GM23338 (cell line): ENCODE data around the gene MAD2L2.

Source experiments
- CREB1 ChIP-seq: fragments of 250-450 bp; sonication (Bioruptor Pico); IDR thresholded peaks from 2 replicates; pipeline ENCODE4 v1.5.0; 2020; ENCODE audit warnings: low read depth, mild to moderate bottlenecking, moderate library complexity
- CTCF ChIP-seq, 2 experiments: fragments of 200-600 bp in 1 of 2; sonication (generic) in 1 of 2; conservative IDR thresholded peaks; 2 replicates each; pipeline versions ENCODE4 v1.5.1 to v1.6.1; 2016 to 2017; ENCODE audit warnings: antibody characterized with exemption in 2 of 2, low read depth in 2 of 2, mild to moderate bottlenecking in 2 of 2, moderate library complexity in 1 of 2
- ETS1 ChIP-seq: IDR thresholded peaks from 2 replicates; pipeline ENCODE4 v1.6.1; 2016; ENCODE audit warnings: antibody characterized with exemption
- EZH2 ChIP-seq: fragments of 200-600 bp; sonication (generic); IDR thresholded peaks from one replicate; pipeline ENCODE4 v1.8.0; 2017; ENCODE audit warnings: antibody characterized with exemption, mild to moderate bottlenecking, low read depth; ENCODE audit not compliant: unreplicated experiment
- EZH2phosphoT487 ChIP-seq: fragments of 200-600 bp; sonication (generic); IDR thresholded peaks from one replicate; pipeline ENCODE4 v1.8.1; 2018; ENCODE audit warnings: antibody characterized with exemption; ENCODE audit not compliant: unreplicated experiment
- JUNB ChIP-seq: IDR thresholded peaks from one replicate; pipeline ENCODE4 v1.6.1; 2016; ENCODE audit warnings: antibody characterized with exemption; ENCODE audit not compliant: unreplicated experiment
- POLR2AphosphoS5 ChIP-seq: IDR thresholded peaks from 2 replicates; pipeline ENCODE4 v1.6.1; 2016; ENCODE audit warnings: antibody characterized with exemption, low read depth
- REST ChIP-seq: IDR thresholded peaks from one replicate; pipeline ENCODE4 v1.6.1; 2018; ENCODE audit warnings: antibody characterized with exemption; ENCODE audit not compliant: unreplicated experiment
- STAT1 ChIP-seq: IDR thresholded peaks from one replicate; pipeline ENCODE4 v1.6.1; 2016; ENCODE audit warnings: antibody characterized with exemption; ENCODE audit not compliant: unreplicated experiment
- ZNF331 ChIP-seq: fragments of 250-450 bp; sonication (Bioruptor Pico); IDR thresholded peaks from 2 replicates; pipeline ENCODE4 v1.5.0; 2020; ENCODE audit warnings: low read depth, mild to moderate bottlenecking, moderate library complexity

- TF ChIP-seq CTCF (conservative IDR thresholded peaks at IDR 0.05; ENCODE audit: low read depth in 2 of 2) (peak in 1 of 2 experiments; percentile 33; a peak in 2 of 4 replicates), EZH2phosphoT487 (no peak), REST (no peak), POLR2AphosphoS5 (no peak), CREB1 (no peak), JUNB (no peak), ZNF331 (CRISPR knock-in tag) (no peak), EZH2 (no peak), STAT1 (no peak), ETS1 (no peak)
Observed at GRCh38 chr1:11697188-11697892, 16.4 kb upstream of the MAD2L2 start.
